Stimulated activated CD4-positive, alpha-beta T cell treated with anti-CD3 and anti-CD28 coated beads, Interleukin-15, amount 100 ng/mL, for 48 hours (primary cell): ENCODE data around the gene CAPZA2.
"Not testable (repeated sequence)": the region's sequence is repeated elsewhere in the genome, so short reads cannot be mapped to it uniquely, and the experiment has no call there.

Experiments
- DNase-seq, 2 donors: peaks; one replicate each; pipeline ENCODE4 v3.0.0-alpha.2; 2020; ENCODE audit warnings: low read depth in 2 of 2

CAPZA2 gene

GRCh38 chr7:116862234-116862950, at the start of gene CAPZA2:
TSS of gene CAPZA2 (plus strand) at chr7:116862587. CDS start at chr7:116862612, 25 bp downstream.
- DNase-seq, result peak; percentile 88 to 92

- no peak for DNase-seq
These were observed 49.5 kb upstream of the CAPZA2 start for GRCh38 chr7:116812860-116813259.

GRCh38 chr7:116813371-116813770, 49.0 kb upstream of the CAPZA2 start:
- not testable (repeated sequence) for DNase-seq

- DNase-seq, result no peak
These were observed 47.3 kb upstream of the CAPZA2 start for GRCh38 chr7:116815041-116815440.

GRCh38 chr7:116820149-116820548, 42.2 kb upstream of the CAPZA2 start:
- no peak for DNase-seq

- not testable (repeated sequence) for DNase-seq
These were observed 40.7 kb upstream of the CAPZA2 start for GRCh38 chr7:116821647-116822046.

- DNase-seq, result no peak
These were observed 37.9 kb upstream of the CAPZA2 start for GRCh38 chr7:116824449-116824848.

GRCh38 chr7:116828281-116828680, 34.1 kb upstream of the CAPZA2 start:
- no peak for DNase-seq

GRCh38 chr7:116829041-116829440, 33.3 kb upstream of the CAPZA2 start:
- no peak for DNase-seq

- DNase-seq, result no peak
These were observed 32.9 kb upstream of the CAPZA2 start for GRCh38 chr7:116829493-116829892.

GRCh38 chr7:116832692-116833091, 29.7 kb upstream of the CAPZA2 start:
- DNase-seq, result no peak

- no peak for DNase-seq
These were observed 27.4 kb upstream of the CAPZA2 start for GRCh38 chr7:116834815-116835504.

- no peak for DNase-seq
These were observed 26.3 kb upstream of the CAPZA2 start for GRCh38 chr7:116836048-116836447.

GRCh38 chr7:116836911-116837310, 25.5 kb upstream of the CAPZA2 start:
- DNase-seq, result no peak

GRCh38 chr7:116837586-116837985, 24.8 kb upstream of the CAPZA2 start:
- DNase-seq, result no peak

- no peak for DNase-seq
These were observed 22.1 kb upstream of the CAPZA2 start for GRCh38 chr7:116840256-116840655.

- no peak for DNase-seq
These were observed 20.0 kb upstream of the CAPZA2 start for GRCh38 chr7:116842371-116842770.

- DNase-seq, result no peak
These were observed 19.0 kb upstream of the CAPZA2 start for GRCh38 chr7:116843378-116843777.

- no peak for DNase-seq
These were observed 11.2 kb upstream of the CAPZA2 start for GRCh38 chr7:116851175-116851574.

- DNase-seq, result no peak
These were observed 10.7 kb upstream of the CAPZA2 start for GRCh38 chr7:116851671-116852070.

- DNase-seq, result no peak
These were observed 8.3 kb upstream of the CAPZA2 start for GRCh38 chr7:116854132-116854531.

- DNase-seq, result no peak
These were observed 5.3 kb upstream of the CAPZA2 start for GRCh38 chr7:116857052-116857451.

GRCh38 chr7:116859323-116859722, 3.1 kb upstream of the CAPZA2 start:
- DNase-seq, result no peak
